Activated T-cell treated with anti-CD3 and anti-CD28 coated beads, Interleukin-2, amount 50 U/mL, for 72 hours (primary cell): ENCODE data around the gene PGRMC2. TPM values are rescaled to one million over a fixed set of nuclear protein-coding genes. Genes with fewer than 3 reads are reported as not detected.
"Not testable (repeated sequence)": the region's sequence is repeated elsewhere in the genome, so short reads cannot be mapped to it uniquely, and the experiment has no call there.

Source experiments
- ATAC-seq, 2 donors: fragments of 150-1000 bp; cut with Tn5 transposase; replicated peaks in 1 of 2; 2 replicates each; pipeline ENCODE4 v1.10.0; 2021; ENCODE audit warnings: moderate library complexity in 2 of 2, mild to moderate bottlenecking in 1 of 2
- DNase-seq, 2 donors: peaks; one replicate each; pipeline ENCODE4 v3.0.0; 2021 to 2022; ENCODE audit warnings: mixed read lengths in 1 of 2
- H3K27ac Mint-ChIP-seq: one replicate; pipeline ENCODE4 v1.8.0; 2022; ENCODE audit warnings: mild to moderate bottlenecking, moderate library complexity, mixed read lengths
- H3K27me3 Mint-ChIP-seq: one replicate; pipeline ENCODE4 v1.8.0; 2022; ENCODE audit warnings: low read depth, mixed read lengths
- H3K36me3 Mint-ChIP-seq, 2 donors: one replicate each; pipeline ENCODE4 v1.8.0; 2022; ENCODE audit warnings: mixed read lengths in 2 of 2, mild to moderate bottlenecking in 1 of 2; ENCODE audit not compliant: insufficient read depth in 2 of 2
- H3K4me1 Mint-ChIP-seq: one replicate; pipeline ENCODE4 v1.8.0; 2022; ENCODE audit warnings: low read depth, mixed read lengths
- H3K4me3 Mint-ChIP-seq, 2 donors: one replicate each; pipeline ENCODE4 v1.8.0; 2022; ENCODE audit warnings: mild to moderate bottlenecking in 2 of 2, mixed read lengths in 2 of 2, moderate library complexity in 2 of 2
- H3K9me3 Mint-ChIP-seq, 2 donors: one replicate each; pipeline ENCODE4 v1.8.0; 2022; ENCODE audit warnings: mixed read lengths in 2 of 2
- total RNA-seq, 2 donors: library from RNA; stranded (reverse); gene quantifications; one replicate each; pipeline ENCODE4 v1.2.3, GENCODE V29; 2022

PGRMC2 gene
- total RNA-seq, 2 donors from 2014 or later: 37.0 to 41.0 TPM

GRCh38 chr4:128247906-128248305 is 39.7 kb downstream of the PGRMC2 start:
- peaks cover 14% of the 10 kb centered on the region for H3K27me3 Mint-ChIP-seq
- peaks cover 3 to 4% of the 10 kb centered on the region in 2 donors for H3K9me3 Mint-ChIP-seq
- H3K4me3 Mint-ChIP-seq: no peak overlapping the region
- ATAC-seq (no peak), DNase-seq (no peak)
- no peaks in the 10 kb centered on the region for H3K4me1 Mint-ChIP-seq
- peaks cover 2% of the 10 kb centered on the region in 2 donors for H3K36me3 Mint-ChIP-seq
- H3K27ac Mint-ChIP-seq: no peak overlapping the region

GRCh38 chr4:128245391-128245790 is 42.2 kb downstream of the PGRMC2 start:
- not testable (repeated sequence) for ATAC-seq, H3K9me3 Mint-ChIP-seq, H3K4me3 Mint-ChIP-seq, H3K27ac Mint-ChIP-seq, H3K36me3 Mint-ChIP-seq, DNase-seq, H3K4me1 Mint-ChIP-seq
- H3K27me3 Mint-ChIP-seq: peaks cover 26% of the 10 kb centered on the region

GRCh38 chr4:128244379-128244778 is 43.2 kb downstream of the PGRMC2 start:
- Mint-ChIP-seq H3K27ac (no peak overlapping the region), H3K4me1 (no peaks in the 10 kb centered on the region), H3K36me3 (peaks cover 0 to 2% of the 10 kb centered on the region in 2 donors), H3K4me3 (no peak overlapping the region), H3K27me3 (peaks cover 26% of the 10 kb centered on the region), H3K9me3 (peaks cover 3 to 4% of the 10 kb centered on the region in 2 donors)
- DNase-seq: no peak
- ATAC-seq: no peak

GRCh38 chr4:128242601-128243000 is 45.0 kb downstream of the PGRMC2 start:
- Mint-ChIP-seq H3K9me3 (peaks cover 2 to 3% of the 10 kb centered on the region in 2 donors), H3K27ac (no peak overlapping the region), H3K27me3 (peaks cover 33% of the 10 kb centered on the region), H3K36me3 (no peaks in the 10 kb centered on the region), H3K4me3 (no peak overlapping the region), H3K4me1 (no peaks in the 10 kb centered on the region)
- no peak for ATAC-seq
- no peak for DNase-seq

GRCh38 chr4:128241981-128242380 is 45.6 kb downstream of the PGRMC2 start:
- Mint-ChIP-seq H3K27me3 (peaks cover 33% of the 10 kb centered on the region), H3K4me3 (no peak overlapping the region), H3K27ac (no peak overlapping the region), H3K36me3 (no peaks in the 10 kb centered on the region), H3K4me1 (no peaks in the 10 kb centered on the region), H3K9me3 (peaks cover 2 to 3% of the 10 kb centered on the region in 2 donors)
- ATAC-seq (no peak), DNase-seq (no peak)

- Mint-ChIP-seq H3K4me1 (no peaks in the 10 kb centered on the region), H3K4me3 (no peak overlapping the region), H3K36me3 (no peaks in the 10 kb centered on the region), H3K27me3 (peaks cover 32% of the 10 kb centered on the region), H3K9me3 (peaks cover 2 to 3% of the 10 kb centered on the region in 2 donors), H3K27ac (no peak overlapping the region)
- DNase-seq (no peak), ATAC-seq (no peak)
These were observed 46.1 kb downstream of the PGRMC2 start for GRCh38 chr4:128241425-128241913.

- peaks cover 0 to 3% of the 10 kb centered on the region in 2 donors for H3K9me3 Mint-ChIP-seq
- H3K36me3 Mint-ChIP-seq: no peaks in the 10 kb centered on the region
- H3K27ac Mint-ChIP-seq: no peak overlapping the region
- DNase-seq (no peak), ATAC-seq (no peak)
- no peaks in the 10 kb centered on the region for H3K4me1 Mint-ChIP-seq
- H3K4me3 Mint-ChIP-seq: no peak overlapping the region
- peaks cover 28% of the 10 kb centered on the region for H3K27me3 Mint-ChIP-seq
These were observed 46.6 kb downstream of the PGRMC2 start for GRCh38 chr4:128241019-128241418.

GRCh38 chr4:128234836-128235235 is 52.8 kb downstream of the PGRMC2 start:
- no peaks in the 10 kb centered on the region for H3K4me1 Mint-ChIP-seq
- no peak overlapping the region for H3K27ac Mint-ChIP-seq
- H3K4me3 Mint-ChIP-seq: no peak overlapping the region
- no peaks in the 10 kb centered on the region for H3K9me3 Mint-ChIP-seq
- no peak for DNase-seq
- ATAC-seq: no peak
- H3K36me3 Mint-ChIP-seq: no peaks in the 10 kb centered on the region
- H3K27me3 Mint-ChIP-seq: peaks cover 12% of the 10 kb centered on the region

GRCh38 chr4:128232719-128233118 is 54.9 kb downstream of the PGRMC2 start:
- no peaks in the 10 kb centered on the region for H3K36me3 Mint-ChIP-seq

GRCh38 chr4:128228845-128229795 is 58.5 kb downstream of the PGRMC2 start:
- no peak overlapping the region for H3K4me3 Mint-ChIP-seq
- peaks cover 18% of the 10 kb centered on the region for H3K27me3 Mint-ChIP-seq
- ATAC-seq (no peak), DNase-seq (no peak)
- no peaks in the 10 kb centered on the region for H3K36me3 Mint-ChIP-seq
- no peaks in the 10 kb centered on the region for H3K9me3 Mint-ChIP-seq
- H3K27ac Mint-ChIP-seq: no peak overlapping the region
- H3K4me1 Mint-ChIP-seq: no peaks in the 10 kb centered on the region

More at GRCh38 chr4:128232719-128233118, 54.9 kb downstream of the PGRMC2 start:
- H3K4me1 Mint-ChIP-seq: no peaks in the 10 kb centered on the region
- H3K27me3 Mint-ChIP-seq: peaks cover 17% of the 10 kb centered on the region
- H3K9me3 Mint-ChIP-seq: no peaks in the 10 kb centered on the region
- H3K27ac Mint-ChIP-seq: no peak overlapping the region
- ATAC-seq: no peak
- H3K4me3 Mint-ChIP-seq: no peak overlapping the region
- no peak for DNase-seq

GRCh38 chr4:128227991-128228571 is 59.5 kb downstream of the PGRMC2 start:
- H3K36me3 Mint-ChIP-seq: no peaks in the 10 kb centered on the region
- peaks cover 18% of the 10 kb centered on the region for H3K27me3 Mint-ChIP-seq
- H3K27ac Mint-ChIP-seq: no peak overlapping the region
- H3K4me1 Mint-ChIP-seq: no peaks in the 10 kb centered on the region
- DNase-seq (no peak), ATAC-seq (no peak)
- H3K9me3 Mint-ChIP-seq: no peaks in the 10 kb centered on the region
- H3K4me3 Mint-ChIP-seq: no peak overlapping the region

- no peak for DNase-seq
- H3K27ac Mint-ChIP-seq: no peak overlapping the region
- no peaks in the 10 kb centered on the region for H3K4me1 Mint-ChIP-seq
- H3K9me3 Mint-ChIP-seq: no peaks in the 10 kb centered on the region
- peaks cover 13% of the 10 kb centered on the region for H3K27me3 Mint-ChIP-seq
- ATAC-seq: no peak
- H3K4me3 Mint-ChIP-seq: no peak overlapping the region
- no peaks in the 10 kb centered on the region for H3K36me3 Mint-ChIP-seq
These were observed 62.5 kb downstream of the PGRMC2 start for GRCh38 chr4:128225148-128225547.

- no peaks in the 10 kb centered on the region for H3K4me1 Mint-ChIP-seq
- ATAC-seq (no peak), DNase-seq (no peak)
- no peaks in the 10 kb centered on the region for H3K36me3 Mint-ChIP-seq
- H3K4me3 Mint-ChIP-seq: no peak overlapping the region
- no peaks in the 10 kb centered on the region for H3K9me3 Mint-ChIP-seq
- H3K27me3 Mint-ChIP-seq: no peaks in the 10 kb centered on the region
- H3K27ac Mint-ChIP-seq: no peak overlapping the region
These were observed 66.0 kb downstream of the PGRMC2 start for GRCh38 chr4:128221586-128221985.
